Loucy (cell line): ENCODE results near the gene ING5.

Experiments
- H2AFZ ChIP-seq: fragments of 200-600 bp; sonication (generic); 2 replicates; pipeline ENCODE4 v1.6.0; 2016; ENCODE audit warnings: antibody characterized with exemption, mild to moderate bottlenecking, low read length, moderate library complexity
- H3F3A ChIP-seq: fragments of 200-600 bp; 2 replicates; pipeline ENCODE4 v1.6.0; 2016; ENCODE audit warnings: antibody characterized with exemption, low read depth, mild to moderate bottlenecking
- H3K27me3 ChIP-seq: fragments of 200-600 bp; sonication (generic); 2 replicates; pipeline ENCODE4 v1.6.1; 2014; ENCODE audit warnings: low read length, mild to moderate bottlenecking; ENCODE audit not compliant: insufficient read depth, poor library complexity, severe bottlenecking
- H3K36me3 ChIP-seq: fragments of 200-600 bp; sonication (generic); 2 replicates; pipeline ENCODE4 v1.6.1; 2016; ENCODE audit warnings: low read length; ENCODE audit not compliant: insufficient read depth
- H3K4me1 ChIP-seq: fragments of 200-600 bp; sonication (generic); 2 replicates; pipeline ENCODE4 v1.5.1; 2014; ENCODE audit warnings: low read length, mild to moderate bottlenecking; ENCODE audit not compliant: insufficient read depth, poor library complexity, severe bottlenecking
- H3K4me2 ChIP-seq: fragments of 200-600 bp; sonication (generic); 2 replicates; pipeline ENCODE4 v1.6.0; 2014; ENCODE audit warnings: antibody characterized with exemption, low read length, low read depth, mild to moderate bottlenecking; ENCODE audit not compliant: poor library complexity, severe bottlenecking
- H3K4me3 ChIP-seq: fragments of 200-600 bp; sonication (generic); 2 replicates; pipeline ENCODE4 v1.5.1; 2014; ENCODE audit warnings: low read length, mild to moderate bottlenecking, mixed read lengths; ENCODE audit not compliant: poor library complexity, severe bottlenecking
- H3K79me2 ChIP-seq: fragments of 200-600 bp; sonication (generic); 2 replicates; pipeline ENCODE4 v1.6.1; 2014; ENCODE audit warnings: low read length; ENCODE audit not compliant: insufficient read depth
- H3K9ac ChIP-seq: fragments of 200-600 bp; sonication (generic); 2 replicates; pipeline ENCODE4 v1.6.0; 2014; ENCODE audit warnings: mild to moderate bottlenecking, low read depth, low read length, moderate library complexity; ENCODE audit not compliant: poor library complexity, severe bottlenecking
- H3K9me2 ChIP-seq: fragments of 200-600 bp; sonication (generic); replicated peaks from 2 replicates; pipeline ENCODE4 v1.6.1; 2016; ENCODE audit warnings: low read depth, low read length, mixed read lengths
- H3K9me3 ChIP-seq: fragments of 200-600 bp; sonication (generic); 2 replicates; pipeline ENCODE4 v1.6.1; 2014; ENCODE audit warnings: mild to moderate bottlenecking, antibody characterized with exemption, low read length, low read depth; ENCODE audit not compliant: insufficient read depth
- H4K20me1 ChIP-seq: fragments of 200-600 bp; sonication (generic); 2 replicates; pipeline ENCODE4 v1.6.0; 2014; ENCODE audit warnings: antibody characterized with exemption, low read length, mild to moderate bottlenecking; ENCODE audit not compliant: insufficient read depth, poor library complexity, severe bottlenecking
- EZH2phosphoT487 ChIP-seq: fragments of 200-600 bp; IDR thresholded peaks from 2 replicates; pipeline ENCODE4 v1.6.1; 2018; ENCODE audit warnings: antibody characterized with exemption, mild to moderate bottlenecking, moderate library complexity, borderline replicate concordance
- TF ChIP-seq, protein P1 (sequence below): fragments of 200-600 bp; sonication (generic); conservative IDR thresholded peaks from 2 replicates; pipeline ENCODE4 v1.5.1; 2014; ENCODE audit warnings: mild to moderate bottlenecking, antibody characterized with exemption, low read length

ING5 gene

DNA sequence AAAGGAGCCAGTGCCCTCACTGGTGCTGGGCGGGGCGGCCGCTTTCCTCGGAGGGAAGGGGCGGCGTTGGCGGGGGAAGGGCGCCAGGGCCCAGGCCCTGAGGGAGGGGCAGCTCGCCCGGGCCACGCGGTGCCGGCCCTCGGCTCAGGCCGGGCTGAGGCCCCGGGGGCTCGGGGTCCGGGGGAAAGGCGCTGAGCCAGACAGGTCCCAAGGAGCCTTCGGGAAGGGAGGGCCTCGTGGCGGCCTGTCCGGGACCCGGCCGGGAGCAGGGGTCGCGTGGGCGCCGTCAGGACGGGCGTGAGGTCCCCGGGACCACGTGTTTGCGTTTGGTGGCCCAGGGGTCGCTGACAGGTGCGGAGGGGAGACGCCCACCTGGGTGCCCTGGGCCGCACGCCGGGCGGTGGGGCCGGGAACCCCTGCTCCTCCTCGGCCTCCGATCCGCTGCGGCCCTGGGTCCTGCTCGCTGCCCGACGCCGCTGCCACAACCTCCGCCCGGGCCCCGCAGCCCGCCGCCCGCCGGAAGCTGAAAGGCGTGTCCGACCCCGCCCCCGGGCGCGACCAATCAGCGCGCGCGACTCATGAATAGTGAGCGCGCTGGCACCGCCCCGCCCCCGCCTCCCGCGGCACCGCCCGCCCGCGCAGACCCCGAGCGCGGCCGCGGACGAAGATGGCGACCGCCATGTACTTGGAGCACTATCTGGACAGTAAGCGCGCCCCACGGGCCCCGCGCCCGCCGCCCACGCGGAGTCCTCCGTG, at the start of gene ING5:
Gene ING5, plus strand, starts transcription at position 641 of the 756 bp plus-strand sequence. Its CDS starts 27 bp downstream, at position 668.
- H3K27me3 ChIP-seq = no peaks in the 10 kb centered on the region
- peak within 1 kb of the TSS; percentile 82 for H2AFZ ChIP-seq
- H3K36me3 ChIP-seq = peaks cover 11% of the 10 kb centered on the region
- H3K79me2 ChIP-seq = peaks cover 26% of the 10 kb centered on the region
- H3K4me1 ChIP-seq = peaks cover 19% of the 10 kb centered on the region
- H3K9me3 ChIP-seq = no peaks in the 10 kb centered on the region
- H3F3A ChIP-seq = no peaks in the 10 kb centered on the region
- H3K9ac ChIP-seq = peak within 1 kb of the TSS; percentile 81
- peak within 1 kb of the TSS; percentile 93 for H3K4me2 ChIP-seq
- H4K20me1 ChIP-seq = peaks cover 6% of the 10 kb centered on the region
- TF ChIP-seq EZH2phosphoT487 = no peak
- TF ChIP-seq, protein P1, sequence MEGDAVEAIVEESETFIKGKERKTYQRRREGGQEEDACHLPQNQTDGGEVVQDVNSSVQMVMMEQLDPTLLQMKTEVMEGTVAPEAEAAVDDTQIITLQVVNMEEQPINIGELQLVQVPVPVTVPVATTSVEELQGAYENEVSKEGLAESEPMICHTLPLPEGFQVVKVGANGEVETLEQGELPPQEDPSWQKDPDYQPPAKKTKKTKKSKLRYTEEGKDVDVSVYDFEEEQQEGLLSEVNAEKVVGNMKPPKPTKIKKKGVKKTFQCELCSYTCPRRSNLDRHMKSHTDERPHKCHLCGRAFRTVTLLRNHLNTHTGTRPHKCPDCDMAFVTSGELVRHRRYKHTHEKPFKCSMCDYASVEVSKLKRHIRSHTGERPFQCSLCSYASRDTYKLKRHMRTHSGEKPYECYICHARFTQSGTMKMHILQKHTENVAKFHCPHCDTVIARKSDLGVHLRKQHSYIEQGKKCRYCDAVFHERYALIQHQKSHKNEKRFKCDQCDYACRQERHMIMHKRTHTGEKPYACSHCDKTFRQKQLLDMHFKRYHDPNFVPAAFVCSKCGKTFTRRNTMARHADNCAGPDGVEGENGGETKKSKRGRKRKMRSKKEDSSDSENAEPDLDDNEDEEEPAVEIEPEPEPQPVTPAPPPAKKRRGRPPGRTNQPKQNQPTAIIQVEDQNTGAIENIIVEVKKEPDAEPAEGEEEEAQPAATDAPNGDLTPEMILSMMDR = no peak
- H3K4me3 ChIP-seq = peak within 1 kb of the TSS; percentile 83
- H3K9me2 ChIP-seq = no peaks in the 10 kb centered on the region

DNA sequence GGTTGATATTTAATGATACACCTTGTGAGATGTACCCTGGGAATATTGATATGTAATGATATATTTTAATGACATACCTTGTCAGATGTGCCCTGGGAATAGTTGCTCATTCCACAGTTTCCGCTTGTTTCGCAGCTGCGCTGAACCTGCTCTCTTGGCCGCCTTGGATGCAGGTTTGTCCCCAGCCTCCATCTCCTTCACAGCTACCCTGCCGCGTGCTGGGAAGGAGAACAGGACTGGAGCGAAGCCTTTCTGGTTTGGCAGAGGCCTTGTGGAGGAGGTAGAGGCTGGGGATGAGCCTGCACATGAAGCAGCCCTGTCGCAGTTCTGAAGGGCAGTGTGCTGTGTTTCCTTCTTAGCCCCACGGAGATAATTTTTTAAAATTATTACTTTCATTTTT, 49.7 kb upstream of the ING5 start:
- H3K4me2 ChIP-seq = no peak overlapping the region
- no peak overlapping the region for H2AFZ ChIP-seq
- H3K9me2 ChIP-seq = no peaks in the 10 kb centered on the region
- peaks cover 22% of the 10 kb centered on the region for H4K20me1 ChIP-seq
- H3K9ac ChIP-seq = no peak overlapping the region
- H3K27me3 ChIP-seq = no peaks in the 10 kb centered on the region
- H3K4me1 ChIP-seq = no peaks in the 10 kb centered on the region
- no peaks in the 10 kb centered on the region for H3F3A ChIP-seq
- no peaks in the 10 kb centered on the region for H3K9me3 ChIP-seq
- no peak for TF ChIP-seq EZH2phosphoT487
- TF ChIP-seq, protein P1 = no peak
- peaks cover 34% of the 10 kb centered on the region; the same call in 1 of the 2 replicates for H3K79me2 ChIP-seq
- peaks cover 54% of the 10 kb centered on the region; the same call in 1 of the 2 replicates for H3K36me3 ChIP-seq
- H3K4me3 ChIP-seq = no peak overlapping the region

DNA sequence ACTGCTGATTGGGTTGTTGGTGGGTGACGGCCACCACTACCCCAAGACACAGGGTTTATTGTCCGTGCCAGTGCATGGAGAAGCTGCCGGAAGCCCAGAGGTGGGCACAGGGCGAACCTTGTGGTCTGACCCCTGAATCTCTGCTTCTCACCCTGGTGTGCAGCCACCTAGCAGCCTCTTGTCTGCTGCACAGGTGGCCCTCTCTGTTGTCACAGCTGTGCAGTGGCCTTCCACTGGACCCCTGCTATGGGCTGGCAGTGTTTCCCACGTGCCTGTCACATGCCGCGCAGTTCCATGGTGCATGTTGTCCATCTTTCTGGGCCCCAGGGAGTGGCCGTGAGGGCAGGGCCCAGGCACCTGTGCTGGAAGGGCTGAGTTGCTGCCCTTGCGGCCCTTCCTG, 49.1 kb upstream of the ING5 start:
- no peak for TF ChIP-seq EZH2phosphoT487
- TF ChIP-seq, protein P1 = no peak
- H3K36me3 ChIP-seq = peaks cover 58% of the 10 kb centered on the region; the same call in 1 of the 2 replicates

More for the DNA sequence above, 49.1 kb upstream of the ING5 start:
- Histone ChIP-seq H4K20me1 (peaks cover 22% of the 10 kb centered on the region), H3K4me3 (no peak overlapping the region), H3K9me2 (no peaks in the 10 kb centered on the region), H3K9ac (no peak overlapping the region), H3K4me2 (no peak overlapping the region), H3K9me3 (no peaks in the 10 kb centered on the region), H3K4me1 (no peaks in the 10 kb centered on the region), H2AFZ (no peak overlapping the region), H3F3A (no peaks in the 10 kb centered on the region), H3K27me3 (no peaks in the 10 kb centered on the region), H3K79me2 (peaks cover 31% of the 10 kb centered on the region; the same call in 1 of the 2 replicates)
